Nephron (organoid): ENCODE results near the gene KRTAP5-10.

Experiments used
- H3K27ac Mint-ChIP-seq, 3 experiments: 2 replicates each; pipeline ENCODE4 v1.8.0; 2020; ENCODE audit warnings: mixed read lengths in 3 of 3, mild to moderate bottlenecking in 2 of 3, moderate library complexity in 1 of 3
- H3K27me3 Mint-ChIP-seq: 2 replicates; pipeline ENCODE4 v1.8.0; 2021; ENCODE audit warnings: low read depth, mild to moderate bottlenecking, moderate library complexity, mixed read lengths
- H3K36me3 Mint-ChIP-seq: 2 replicates; pipeline ENCODE4 v1.8.0; 2020; ENCODE audit warnings: low read depth, mixed read lengths
- H3K4me1 Mint-ChIP-seq: 2 replicates; pipeline ENCODE4 v1.8.0; 2020; ENCODE audit warnings: mixed read lengths
- H3K4me3 Mint-ChIP-seq, 3 experiments: 2 replicates each; pipeline ENCODE4 v1.8.0; 2020; ENCODE audit warnings: mild to moderate bottlenecking in 3 of 3, mixed read lengths in 3 of 3, moderate library complexity in 2 of 3
- H3K9me3 Mint-ChIP-seq: 2 replicates; pipeline ENCODE4 v1.8.0; 2020; ENCODE audit warnings: mixed read lengths
- TF ChIP-seq, protein P1 (sequence below), 3 experiments: fragments of 200-600 bp; sonication (generic); IDR thresholded peaks; one replicate each; pipeline ENCODE4 v1.5.0; 2021; ENCODE audit warnings: antibody characterized with exemption in 3 of 3; ENCODE audit not compliant: unreplicated experiment in 3 of 3

KRTAP5-10 gene

GRCh38 chr11:71543866-71544265, 21.5 kb upstream of the KRTAP5-10 start:
- Mint-ChIP-seq H3K27me3 (peaks cover 11% of the 10 kb centered on the region), H3K9me3 (peaks cover 10% of the 10 kb centered on the region), H3K27ac (no peak overlapping the region), H3K4me3 (no peak overlapping the region), H3K4me1 (peaks cover 22% of the 10 kb centered on the region), H3K36me3 (peaks cover 4% of the 10 kb centered on the region)
- TF ChIP-seq, protein P1, sequence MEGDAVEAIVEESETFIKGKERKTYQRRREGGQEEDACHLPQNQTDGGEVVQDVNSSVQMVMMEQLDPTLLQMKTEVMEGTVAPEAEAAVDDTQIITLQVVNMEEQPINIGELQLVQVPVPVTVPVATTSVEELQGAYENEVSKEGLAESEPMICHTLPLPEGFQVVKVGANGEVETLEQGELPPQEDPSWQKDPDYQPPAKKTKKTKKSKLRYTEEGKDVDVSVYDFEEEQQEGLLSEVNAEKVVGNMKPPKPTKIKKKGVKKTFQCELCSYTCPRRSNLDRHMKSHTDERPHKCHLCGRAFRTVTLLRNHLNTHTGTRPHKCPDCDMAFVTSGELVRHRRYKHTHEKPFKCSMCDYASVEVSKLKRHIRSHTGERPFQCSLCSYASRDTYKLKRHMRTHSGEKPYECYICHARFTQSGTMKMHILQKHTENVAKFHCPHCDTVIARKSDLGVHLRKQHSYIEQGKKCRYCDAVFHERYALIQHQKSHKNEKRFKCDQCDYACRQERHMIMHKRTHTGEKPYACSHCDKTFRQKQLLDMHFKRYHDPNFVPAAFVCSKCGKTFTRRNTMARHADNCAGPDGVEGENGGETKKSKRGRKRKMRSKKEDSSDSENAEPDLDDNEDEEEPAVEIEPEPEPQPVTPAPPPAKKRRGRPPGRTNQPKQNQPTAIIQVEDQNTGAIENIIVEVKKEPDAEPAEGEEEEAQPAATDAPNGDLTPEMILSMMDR (IDR thresholded peaks at IDR 0.05; ENCODE audit: unreplicated experiment in 3 of 3), result no peak

DNA sequence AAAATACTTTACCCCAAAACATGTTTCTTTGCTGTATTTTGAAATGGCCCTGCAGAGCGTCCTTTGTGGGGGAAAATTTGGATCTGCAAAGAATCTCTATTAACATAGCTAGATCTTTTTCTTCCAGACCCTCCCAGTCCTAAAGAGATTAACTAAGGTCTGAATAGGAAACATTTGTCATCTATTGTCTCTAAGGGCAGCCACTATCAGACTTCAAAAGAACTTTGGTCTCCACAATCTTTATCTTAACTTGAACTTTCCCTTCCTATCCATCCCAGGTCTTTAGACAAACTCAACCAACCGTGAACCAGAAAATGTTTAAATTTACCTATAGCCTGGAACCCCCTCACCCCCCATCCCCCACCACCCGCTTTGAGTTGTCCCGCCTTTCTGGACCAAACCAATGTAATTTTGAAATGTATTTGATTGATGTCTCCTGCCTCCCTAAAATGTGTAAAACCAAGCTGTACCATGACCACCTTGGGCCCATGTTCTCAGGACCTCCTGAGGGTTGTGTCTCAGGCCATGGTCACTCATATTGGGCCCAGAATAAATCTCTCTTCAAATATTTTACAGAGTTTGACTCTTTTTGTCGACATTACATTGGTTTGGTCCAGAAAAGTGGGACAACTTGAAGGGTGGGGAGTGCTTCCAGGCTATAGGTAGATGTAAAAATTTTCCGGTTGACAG, 20.7 kb upstream of the KRTAP5-10 start:
- H3K4me1 Mint-ChIP-seq, result peaks cover 18% of the 10 kb centered on the region
- peaks cover 10% of the 10 kb centered on the region for H3K9me3 Mint-ChIP-seq
- peaks cover 6% of the 10 kb centered on the region for H3K27me3 Mint-ChIP-seq
- H3K27ac Mint-ChIP-seq, result peak overlapping the region in 1 of 3 experiments; percentile 49
- peaks cover 4% of the 10 kb centered on the region for H3K36me3 Mint-ChIP-seq
- TF ChIP-seq, protein P1 (IDR thresholded peaks at IDR 0.05; ENCODE audit: unreplicated experiment in 3 of 3), result no peak
- H3K4me3 Mint-ChIP-seq, result no peak overlapping the region

DNA sequence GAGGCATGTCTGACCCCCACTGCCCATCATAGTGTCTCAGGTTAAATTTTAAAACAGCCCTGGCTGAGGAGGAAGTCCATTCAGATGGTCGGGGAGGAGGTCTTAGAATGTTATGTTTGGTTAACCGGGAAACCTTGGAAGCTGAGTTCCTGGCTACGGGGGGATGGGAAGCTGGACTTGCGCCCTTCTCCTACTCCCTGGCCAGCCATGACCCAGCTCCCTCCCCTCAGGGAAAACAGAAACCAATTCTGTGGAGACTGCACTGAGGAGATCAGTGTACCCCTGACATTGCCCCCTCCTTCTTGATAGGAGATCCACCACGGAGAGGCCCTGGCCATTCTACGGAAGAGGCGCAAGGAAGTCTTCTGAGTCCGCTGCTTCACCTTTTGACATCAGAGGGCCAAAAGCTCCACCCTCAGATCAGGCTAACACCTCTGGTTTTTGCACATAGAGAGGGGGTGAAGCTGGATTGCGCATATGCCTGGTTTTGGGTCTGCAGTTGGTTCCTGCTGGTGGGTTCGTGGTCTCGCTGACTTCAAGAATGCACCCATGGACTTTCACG, 19.9 kb upstream of the KRTAP5-10 start:
- peaks cover 10% of the 10 kb centered on the region for H3K9me3 Mint-ChIP-seq
- H3K27ac Mint-ChIP-seq, result peak overlapping the region in 1 of 3 experiments; percentile 49
- TF ChIP-seq, protein P1 (IDR thresholded peaks at IDR 0.05; ENCODE audit: unreplicated experiment in 3 of 3), result no peak
- no peak overlapping the region for H3K4me3 Mint-ChIP-seq
- peaks cover 9% of the 10 kb centered on the region for H3K27me3 Mint-ChIP-seq
- peaks cover 18% of the 10 kb centered on the region for H3K4me1 Mint-ChIP-seq
- H3K36me3 Mint-ChIP-seq, result peaks cover 4% of the 10 kb centered on the region

- Mint-ChIP-seq H3K27ac (no peak within 1 kb of the TSS), H3K36me3 (no peaks in the 10 kb centered on the region)
Measured at GRCh38 chr11:71548120-71548519, 17.2 kb upstream of the KRTAP5-10 start, which contains the start of gene KRTAP5-9. Gene KRTAP5-9 (plus strand): TSS chr11:71548420. CDS start chr11:71548658, 238 bp downstream.

GRCh38 chr11:71548716-71549151, 16.6 kb upstream of the KRTAP5-10 start:
- H3K4me1 Mint-ChIP-seq, result peaks cover 9% of the 10 kb centered on the region
- H3K27me3 Mint-ChIP-seq, result peaks cover 9% of the 10 kb centered on the region

More at GRCh38 chr11:71548120-71548519, 17.2 kb upstream of the KRTAP5-10 start, which contains the start of gene KRTAP5-9:
- H3K9me3 Mint-ChIP-seq, result peaks cover 10% of the 10 kb centered on the region
- TF ChIP-seq, protein P1 (IDR thresholded peaks at IDR 0.05; ENCODE audit: unreplicated experiment in 3 of 3), result no peak
- peaks cover 9% of the 10 kb centered on the region for H3K27me3 Mint-ChIP-seq
- H3K4me3 Mint-ChIP-seq, result no peak within 1 kb of the TSS
- peaks cover 15% of the 10 kb centered on the region for H3K4me1 Mint-ChIP-seq

More at GRCh38 chr11:71548716-71549151, 16.6 kb upstream of the KRTAP5-10 start:
- Mint-ChIP-seq H3K36me3 (no peaks in the 10 kb centered on the region), H3K9me3 (peaks cover 10% of the 10 kb centered on the region), H3K27ac (no peak overlapping the region), H3K4me3 (no peak overlapping the region)
- TF ChIP-seq, protein P1 (IDR thresholded peaks at IDR 0.05; ENCODE audit: unreplicated experiment in 3 of 3), result no peak
